SW480 (cell line): Measurements from ENCODE around the gene ZNF652.

Experiments used
- DNase-seq: peaks from one replicate; pipeline ENCODE4 v3.0.0-alpha.2; 2016; ENCODE audit warnings: low spot score

ZNF652 gene

GRCh38 chr17:49358641-49359247, 3.3 kb downstream of the ZNF652 start:
- no peak for DNase-seq

- no peak for DNase-seq
Observed at GRCh38 chr17:49357516-49357915, 4.5 kb downstream of the ZNF652 start.

- no peak for DNase-seq
Observed at GRCh38 chr17:49356320-49356719, 5.7 kb downstream of the ZNF652 start.

GRCh38 chr17:49353607-49354006, 8.4 kb downstream of the ZNF652 start:
- DNase-seq, result no peak

- DNase-seq, result no peak
Observed at GRCh38 chr17:49352587-49353154, 9.4 kb downstream of the ZNF652 start.

GRCh38 chr17:49351572-49352140, 10.4 kb downstream of the ZNF652 start:
- DNase-seq, result no peak

GRCh38 chr17:49349541-49349940, 12.5 kb downstream of the ZNF652 start:
- DNase-seq, result no peak

GRCh38 chr17:49344914-49345313, 17.1 kb downstream of the ZNF652 start:
- no peak for DNase-seq

- no peak for DNase-seq
Observed at GRCh38 chr17:49343273-49343672, 18.8 kb downstream of the ZNF652 start.

- no peak for DNase-seq
Observed at GRCh38 chr17:49342575-49342936, 19.5 kb downstream of the ZNF652 start.

- no peak for DNase-seq
Observed at GRCh38 chr17:49341356-49341755, 20.7 kb downstream of the ZNF652 start.

GRCh38 chr17:49339354-49339753, 22.7 kb downstream of the ZNF652 start:
- DNase-seq, result no peak

GRCh38 chr17:49338883-49339282, 23.2 kb downstream of the ZNF652 start:
- no peak for DNase-seq

- DNase-seq, result no peak
Observed at GRCh38 chr17:49337884-49338283, 24.2 kb downstream of the ZNF652 start.

GRCh38 chr17:49334744-49335512, 27.1 kb downstream of the ZNF652 start:
- DNase-seq, result no peak

- DNase-seq, result no peak
Observed at GRCh38 chr17:49333804-49334203, 28.2 kb downstream of the ZNF652 start.

- DNase-seq, result no peak
Observed at GRCh38 chr17:49327835-49328784, 33.9 kb downstream of the ZNF652 start.

- DNase-seq, result no peak
Observed at GRCh38 chr17:49325980-49326379, 36.1 kb downstream of the ZNF652 start.

GRCh38 chr17:49318435-49318965, 43.5 kb downstream of the ZNF652 start:
- DNase-seq, result no peak

GRCh38 chr17:49316889-49317675, 45.0 kb downstream of the ZNF652 start:
- no peak for DNase-seq

- no peak for DNase-seq
Observed at GRCh38 chr17:49316258-49316570, 45.8 kb downstream of the ZNF652 start.
